CD14-positive monocyte (primary cell): ENCODE data around the gene F2RL1. TPM values are rescaled to one million over a fixed set of nuclear protein-coding genes. Genes with fewer than 3 reads are reported as not detected.
A peak's percentile ranks its signal among the peaks of the same experiment; 100 is the strongest.
"Not testable (repeated sequence)": the region's sequence is repeated elsewhere in the genome, so short reads cannot be mapped to it uniquely, and the experiment has no call there.

Source experiments
- DNase-seq, 3 donors: peaks; one replicate each; pipeline ENCODE4 v3.0.0-alpha.2; 2011 to 2022
- H2AFZ ChIP-seq: 2 replicates; pipeline ENCODE4 v1.6.0; 2012; ENCODE audit warnings: mild to moderate bottlenecking, low read depth, low read length, inconsistent platforms; ENCODE audit not compliant: insufficient read depth, poor library complexity, severe bottlenecking
- H3K27ac ChIP-seq, 2 donors: 1 replicate in 1 of 2; 2 replicates in 1 of 2; pipeline ENCODE4 v1.5.1; 2012 to 2013; ENCODE audit warnings: low read length in 2 of 2, control low read depth in 1 of 2, inconsistent platforms in 1 of 2, low read depth in 1 of 2, mild to moderate bottlenecking in 1 of 2
- H3K27me3 ChIP-seq, 2 donors: one replicate each; pipeline versions ENCODE4 v1.6.0 to v1.6.1; 2011 to 2013; ENCODE audit warnings: low read length in 2 of 2; ENCODE audit not compliant: control insufficient read depth in 2 of 2, insufficient read depth in 2 of 2
- H3K36me3 ChIP-seq, 2 donors: replicated peaks in 1 of 2; 1 replicate in 1 of 2; 2 replicates in 1 of 2; pipeline versions ENCODE4 v1.5.1 to v1.6.1; 2012 to 2013; ENCODE audit warnings: low read length in 2 of 2, control low read depth in 1 of 2, inconsistent platforms in 1 of 2, mild to moderate bottlenecking in 1 of 2; ENCODE audit not compliant: insufficient read depth in 2 of 2, control insufficient read depth in 1 of 2
- H3K4me1 ChIP-seq, 2 donors: 1 replicate in 1 of 2; 2 replicates in 1 of 2; pipeline versions ENCODE4 v1.5.1 to v1.6.1; 2012 to 2013; ENCODE audit warnings: low read length in 2 of 2, control low read depth in 1 of 2, inconsistent platforms in 1 of 2, mild to moderate bottlenecking in 1 of 2, moderate library complexity in 1 of 2; ENCODE audit not compliant: insufficient read depth in 2 of 2, control insufficient read depth in 1 of 2
- H3K4me2 ChIP-seq: replicated peaks from 2 replicates; pipeline ENCODE3; 2012; ENCODE audit warnings: low read length, moderate library complexity, mild to moderate bottlenecking; ENCODE audit not compliant: poor library complexity, severe bottlenecking; ENCODE audit errors: extremely low read depth
- H3K4me3 ChIP-seq, 3 experiments: fragments of 200-600 bp in 1 of 3; sonication (generic) in 1 of 3; replicated peaks in 1 of 3; 1 replicate in 2 of 3; 2 replicates in 1 of 3; pipeline ENCODE4 v1.5.1; 2011 to 2013; ENCODE audit warnings: low read length in 3 of 3, mild to moderate bottlenecking in 3 of 3, control low read depth in 2 of 3, low read depth in 2 of 3, inconsistent platforms in 1 of 3, moderate library complexity in 1 of 3
- H3K79me2 ChIP-seq: 2 replicates; pipeline ENCODE4 v1.6.0; 2012; ENCODE audit warnings: mild to moderate bottlenecking, control low read depth, inconsistent platforms, low read length, moderate library complexity; ENCODE audit not compliant: insufficient read depth
- H3K9ac ChIP-seq: 2 replicates; pipeline ENCODE4 v1.6.0; 2017; ENCODE audit warnings: low read length, mild to moderate bottlenecking; ENCODE audit not compliant: insufficient read depth, poor library complexity, severe bottlenecking
- H3K9me3 ChIP-seq, 2 donors: replicated peaks in 1 of 2; 1 replicate in 1 of 2; 2 replicates in 1 of 2; pipeline versions ENCODE4 v1.5.1 to v1.6.1; 2012 to 2013; ENCODE audit warnings: low read length in 2 of 2, control low read depth in 1 of 2; ENCODE audit not compliant: control insufficient read depth in 1 of 2, insufficient read depth in 1 of 2
- H4K20me1 ChIP-seq: 2 replicates; pipeline ENCODE4 v1.6.0; 2012; ENCODE audit warnings: mild to moderate bottlenecking, low read length, control low read depth, moderate library complexity; ENCODE audit not compliant: insufficient read depth
- H3K27ac Mint-ChIP-seq, 7 donors: one replicate each; pipeline ENCODE4 v1.8.0; 2020; ENCODE audit warnings: mild to moderate bottlenecking in 7 of 7, mixed read lengths in 7 of 7, moderate library complexity in 6 of 7, inconsistent platforms in 2 of 7
- H3K27me3 Mint-ChIP-seq, 3 donors: one replicate each; pipeline ENCODE4 v1.8.0; 2021 to 2022; ENCODE audit warnings: low read depth in 3 of 3, mild to moderate bottlenecking in 3 of 3, mixed read lengths in 3 of 3, moderate library complexity in 3 of 3, inconsistent platforms in 1 of 3
- H3K36me3 Mint-ChIP-seq, 2 donors: one replicate each; pipeline ENCODE4 v1.8.0; 2020; ENCODE audit warnings: mixed read lengths in 2 of 2, inconsistent platforms in 1 of 2, mild to moderate bottlenecking in 1 of 2
- H3K4me1 Mint-ChIP-seq: one replicate; pipeline ENCODE4 v1.8.0; 2020; ENCODE audit warnings: mild to moderate bottlenecking, mixed read lengths
- H3K4me3 Mint-ChIP-seq, 2 donors: one replicate each; pipeline ENCODE4 v1.8.0; 2020; ENCODE audit warnings: mild to moderate bottlenecking in 2 of 2, mixed read lengths in 2 of 2, moderate library complexity in 1 of 2
- H3K9me3 Mint-ChIP-seq, 7 donors: one replicate each; pipeline ENCODE4 v1.8.0; 2020 to 2022; ENCODE audit warnings: mixed read lengths in 7 of 7, mild to moderate bottlenecking in 6 of 7, moderate library complexity in 6 of 7, inconsistent platforms in 2 of 7
- CTCF ChIP-seq: fragments of 200-600 bp; IDR thresholded peaks from one replicate; pipeline ENCODE4 v1.8.0; 2022; ENCODE audit warnings: antibody characterized with exemption, mild to moderate bottlenecking
- WGBS: methylation state at CpG from one replicate; pipeline ENCODE4 v1.1.5; 2013; ENCODE audit warnings: missing lambda C conversion rate; ENCODE audit not compliant: insufficient coverage; 5-methylcytosine and 5-hydroxymethylcytosine counted together
- intact Hi-C, 2 donors: fragments of 100-400 bp; cut with micrococcal nuclease; formaldehyde crosslinking; loops; one replicate each; pipeline versions ENCODE4 v1.15.0 to v1.15.1; 2023
- polyA plus RNA-seq, 3 donors: library from polyadenylated mRNA; depleted of rRNA in 1 of 3; unstranded in 2 of 3; stranded (reverse) in 1 of 3; fragments of 300-500 nt in 2 of 3; fragments of >200 nt in 1 of 3; fragmentation: Illumina TruSeq in 2 of 3; gene quantifications; 1 replicate in 2 of 3; 2 replicates in 1 of 3; pipeline ENCODE4 v1.2.3, GENCODE V29; 2012 to 2021

Gene F2RL1
- polyA plus RNA-seq, 3 donors, result 2.5 to 23.9 (median 11.4) TPM

GRCh38 chr5:76851728-76852369, 33.0 kb downstream of the F2RL1 start:
- H3K9me3 Mint-ChIP-seq, result peaks cover 5 to 10% (median 7%) of the 10 kb centered on the region in 7 donors
- H4K20me1 ChIP-seq, result no peaks in the 10 kb centered on the region
- H3K27me3 ChIP-seq, result no peaks in the 10 kb centered on the region
- WGBS, result 8% methylated on average over 4 of the region's 7 CpGs
- H3K36me3 ChIP-seq, result no peaks in the 10 kb centered on the region
- peak overlapping the region; percentile 61 for H3K9ac ChIP-seq
- intact Hi-C loops, result no loop called here
- peaks cover 86 to 89% of the 10 kb centered on the region in 2 donors for H3K4me1 ChIP-seq
- no peak for TF ChIP-seq CTCF
- H3K4me3 Mint-ChIP-seq, result peak overlapping the region; percentile 79 to 95
- H3K9me3 ChIP-seq, result peaks cover 0 to 3% of the 10 kb centered on the region in 2 donors
- peak in 2 of 3 donors; percentile 58 to 73 for DNase-seq
- H3K4me3 ChIP-seq, result peak overlapping the region; percentile 44 to 75 (median 59)
- H3K79me2 ChIP-seq, result peaks cover 66% of the 10 kb centered on the region
- H3K4me1 Mint-ChIP-seq, result peaks cover 88% of the 10 kb centered on the region
- peaks cover 20 to 25% of the 10 kb centered on the region in 2 donors for H3K36me3 Mint-ChIP-seq
- H3K27ac ChIP-seq, result peak overlapping the region; percentile 84 to 86
- no peaks in the 10 kb centered on the region for H3K27me3 Mint-ChIP-seq
- H3K27ac Mint-ChIP-seq, result peak overlapping the region; percentile 89 to 95 (median 91)
- peak overlapping the region; percentile 29 for H2AFZ ChIP-seq
- H3K4me2 ChIP-seq, result peak overlapping the region; percentile 79

- peak overlapping the region in 1 of 3 experiments; percentile 75 for H3K4me3 ChIP-seq
- no peaks in the 10 kb centered on the region for H3K36me3 ChIP-seq
- H3K4me1 Mint-ChIP-seq, result peaks cover 87% of the 10 kb centered on the region
- peaks cover 15 to 25% of the 10 kb centered on the region in 2 donors for H3K36me3 Mint-ChIP-seq
- H3K27ac Mint-ChIP-seq, result peak overlapping the region; percentile 89 to 93 (median 90)
- peaks cover 0 to 3% of the 10 kb centered on the region in 2 donors for H3K9me3 ChIP-seq
- peak overlapping the region; percentile 61 for H3K9ac ChIP-seq
- no peaks in the 10 kb centered on the region for H3K27me3 ChIP-seq
- DNase-seq, result no peak
- no peaks in the 10 kb centered on the region for H3K27me3 Mint-ChIP-seq
- peaks cover 73% of the 10 kb centered on the region for H3K79me2 ChIP-seq
- intact Hi-C loops, result no loop called here
- peaks cover 5 to 10% (median 7%) of the 10 kb centered on the region in 7 donors for H3K9me3 Mint-ChIP-seq
- no peaks in the 10 kb centered on the region for H4K20me1 ChIP-seq
- TF ChIP-seq CTCF, result no peak
- H3K27ac ChIP-seq, result peak overlapping the region; percentile 84 to 86
- WGBS, result no CpG with 5 or more reads among the region's 2 CpGs
- H3K4me2 ChIP-seq, result peak overlapping the region; percentile 79
- H3K4me1 ChIP-seq, result peaks cover 90 to 92% of the 10 kb centered on the region in 2 donors
- H2AFZ ChIP-seq, result no peak overlapping the region
- peak overlapping the region in 1 of 2 donors; percentile 95 for H3K4me3 Mint-ChIP-seq
Measured at GRCh38 chr5:76852772-76853171, 33.9 kb downstream of the F2RL1 start.

- H3K36me3 ChIP-seq, H4K20me1 ChIP-seq, intact Hi-C loops, H3K9me3 ChIP-seq, H2AFZ ChIP-seq, H3K27me3 ChIP-seq, H3K27me3 Mint-ChIP-seq: not testable (repeated sequence)
- Histone ChIP-seq H3K4me1 (peaks cover 99 to 100% of the 10 kb centered on the region in 2 donors), H3K4me2 (peak overlapping the region; percentile 79), H3K4me3 (peak overlapping the region in 1 of 3 experiments; percentile 75), H3K27ac (peak overlapping the region; percentile 68 to 86), H3K79me2 (peaks cover 82% of the 10 kb centered on the region), H3K9ac (peak overlapping the region; percentile 35)
- H3K4me1 Mint-ChIP-seq, result peaks cover 94% of the 10 kb centered on the region
- WGBS, result no CpG with 5 or more reads among the region's 3 CpGs
- H3K27ac Mint-ChIP-seq, result peak overlapping the region; percentile 89 to 94 (median 89)
- DNase-seq, result peak; percentile 65 to 89 (median 86)
- H3K4me3 Mint-ChIP-seq, result peak overlapping the region; percentile 44 to 66
- peaks cover 5 to 10% (median 7%) of the 10 kb centered on the region in 7 donors for H3K9me3 Mint-ChIP-seq
- H3K36me3 Mint-ChIP-seq, result peaks cover 15 to 30% of the 10 kb centered on the region in 2 donors
Measured at GRCh38 chr5:76853741-76854140, 34.9 kb downstream of the F2RL1 start.
